ACC112 (cell line): ENCODE results near the gene TOB2.

Experiments
- H2AFZ ChIP-seq: fragments of 200-600 bp; sonication (generic); one replicate; pipeline ENCODE4 v1.6.0; 2017; ENCODE audit warnings: antibody characterized with exemption, low read length; ENCODE audit not compliant: unreplicated experiment
- H3K27ac ChIP-seq: fragments of 200-600 bp; sonication (generic); 2 replicates; pipeline ENCODE4 v1.5.1; 2014; ENCODE audit warnings: low read depth, mild to moderate bottlenecking, antibody characterized with exemption, low read length, moderate library complexity
- H3K27me3 ChIP-seq: fragments of 200-600 bp; sonication (generic); 2 replicates; pipeline ENCODE4 v1.6.1; 2014; ENCODE audit warnings: mild to moderate bottlenecking, antibody characterized with exemption, low read length, moderate library complexity, mixed read lengths; ENCODE audit not compliant: insufficient read depth
- H3K36me3 ChIP-seq: fragments of 200-600 bp; sonication (generic); 2 replicates; pipeline ENCODE4 v1.6.1; 2016; ENCODE audit warnings: mild to moderate bottlenecking, antibody characterized with exemption, low read length, moderate library complexity, mixed read lengths; ENCODE audit not compliant: insufficient read depth
- H3K4me1 ChIP-seq: fragments of 200-600 bp; sonication (generic); one replicate; pipeline ENCODE4 v1.6.1; 2016; ENCODE audit warnings: low read length, mixed read lengths; ENCODE audit not compliant: insufficient read depth, unreplicated experiment, control insufficient read depth
- H3K4me3 ChIP-seq: fragments of 200-600 bp; sonication (generic); 2 replicates; pipeline ENCODE4 v1.5.1; 2014; ENCODE audit warnings: mild to moderate bottlenecking, low read depth, low read length
- H3K79me2 ChIP-seq: fragments of 200-600 bp; sonication (generic); one replicate; pipeline ENCODE4 v1.6.0; 2016; ENCODE audit warnings: low read length; ENCODE audit not compliant: control insufficient read depth, unreplicated experiment, insufficient read depth

Gene TOB2

DNA sequence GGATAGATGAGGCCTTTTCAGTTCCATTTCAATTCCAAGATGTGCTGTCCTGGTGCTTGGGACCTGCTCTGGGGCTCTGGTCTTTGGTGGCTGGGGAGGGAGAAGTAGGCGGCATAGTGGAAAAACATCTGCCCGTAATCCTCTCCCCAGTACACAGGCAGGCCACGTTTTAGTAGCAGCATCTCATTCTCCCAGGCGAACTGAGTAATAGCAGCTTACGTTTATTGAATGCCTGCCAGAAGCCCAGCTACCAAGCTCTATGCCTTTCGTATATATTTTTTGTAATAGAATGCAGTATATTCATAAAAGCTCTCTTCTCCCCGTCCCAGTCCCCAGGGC lies 33.8 kb upstream of the TOB2 start:
- no peaks in the 10 kb centered on the region for H3K27me3 ChIP-seq
- H3K79me2 ChIP-seq, result peaks cover 44% of the 10 kb centered on the region
- H3K36me3 ChIP-seq, result no peaks in the 10 kb centered on the region
- no peak overlapping the region for H3K4me3 ChIP-seq
- peak overlapping the region; percentile 91 for H3K27ac ChIP-seq
- no peak overlapping the region for H2AFZ ChIP-seq
- H3K4me1 ChIP-seq, result peaks cover 43% of the 10 kb centered on the region

DNA sequence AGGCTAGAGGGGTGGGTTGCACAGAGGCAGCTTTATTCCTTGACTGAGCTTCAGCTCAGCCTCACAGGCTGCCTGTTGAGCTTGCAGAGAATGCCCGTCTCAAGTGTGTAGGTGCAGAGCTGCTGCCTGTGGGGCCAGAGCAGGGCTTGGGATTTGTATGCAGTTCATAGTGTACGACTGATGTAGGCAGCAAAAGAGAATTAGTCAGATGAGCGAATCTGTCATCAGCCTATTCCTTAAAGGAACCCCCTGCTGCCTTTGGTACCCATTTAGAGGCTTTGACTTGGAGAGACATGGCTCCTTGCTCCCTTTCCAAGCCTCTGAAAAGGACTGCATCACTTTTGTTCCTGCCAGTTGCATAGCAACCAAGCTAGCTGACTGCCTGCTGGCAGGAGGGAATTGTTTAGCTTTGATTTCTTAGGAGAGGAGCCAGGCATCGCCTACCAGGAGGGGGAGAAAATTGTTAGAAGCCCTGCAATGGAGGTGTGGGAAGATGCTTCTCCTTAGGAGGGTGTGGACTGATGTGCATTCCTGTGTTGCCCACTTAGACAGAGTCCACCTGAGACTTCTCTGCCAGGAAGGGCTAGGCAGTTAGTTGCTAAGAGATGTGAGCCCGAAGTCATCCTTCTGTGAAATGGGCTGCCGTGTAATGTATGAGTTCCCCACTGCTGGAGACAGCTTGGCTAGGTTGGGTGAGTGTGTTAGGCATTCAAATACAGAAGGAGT lies 33.2 kb upstream of the TOB2 start:
- Histone ChIP-seq H3K4me1 (peaks cover 43% of the 10 kb centered on the region), H3K36me3 (no peaks in the 10 kb centered on the region), H3K27me3 (no peaks in the 10 kb centered on the region), H3K79me2 (peaks cover 48% of the 10 kb centered on the region), H3K4me3 (0 out of 2 replicates have a peak overlapping the region, but pooled peaks have one; percentile 5), H3K27ac (peak overlapping the region; percentile 91), H2AFZ (no peak overlapping the region)

DNA sequence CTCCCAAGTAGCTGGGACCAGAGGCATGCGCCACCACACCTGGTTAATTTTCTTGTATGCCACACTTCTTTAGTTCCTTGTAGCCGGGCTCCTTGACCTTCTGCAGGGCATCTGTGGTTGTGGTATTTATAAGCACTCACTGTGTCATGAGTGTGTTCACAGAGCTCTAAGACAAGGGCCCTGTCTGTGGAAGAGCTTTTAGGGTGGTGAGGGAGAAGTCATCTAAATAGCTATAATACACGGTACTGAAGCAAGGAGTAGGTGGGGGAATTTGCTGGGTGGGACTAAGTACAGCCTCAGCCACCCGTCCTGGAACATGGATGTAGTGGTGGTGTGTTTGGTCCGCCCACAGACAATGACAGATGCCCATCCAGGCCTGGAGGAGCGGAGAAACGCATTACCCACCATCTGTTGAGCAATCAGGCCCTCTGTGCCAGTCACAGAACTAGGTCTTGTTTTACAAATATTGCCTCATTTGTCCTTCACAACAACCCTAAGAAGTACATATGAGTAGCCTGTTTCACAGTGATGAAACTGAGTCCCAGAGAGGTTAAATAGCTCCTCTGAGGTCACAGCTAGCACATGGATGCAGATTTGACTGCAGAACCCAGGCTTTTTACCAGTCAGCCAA lies 32.4 kb upstream of the TOB2 start:
- Histone ChIP-seq H2AFZ (no peak overlapping the region), H3K4me1 (peaks cover 43% of the 10 kb centered on the region), H3K27me3 (no peaks in the 10 kb centered on the region), H3K36me3 (no peaks in the 10 kb centered on the region), H3K27ac (peak overlapping the region; percentile 91), H3K4me3 (0 out of 2 replicates have a peak overlapping the region, but pooled peaks have one; percentile 5), H3K79me2 (peaks cover 50% of the 10 kb centered on the region)

- Histone ChIP-seq H3K4me1 (peaks cover 43% of the 10 kb centered on the region), H3K36me3 (no peaks in the 10 kb centered on the region), H3K4me3 (no peak overlapping the region), H2AFZ (no peak overlapping the region), H3K27ac (peak overlapping the region; percentile 91), H3K27me3 (no peaks in the 10 kb centered on the region), H3K79me2 (peaks cover 51% of the 10 kb centered on the region)
Measured at GRCh38 chr22:41478473-41478872, 31.9 kb upstream of the TOB2 start.

GRCh38 chr22:41474872-41475451 lies 28.4 kb upstream of the TOB2 start:
- H3K27ac ChIP-seq, result no peak overlapping the region
- H3K27me3 ChIP-seq, result no peaks in the 10 kb centered on the region
- H2AFZ ChIP-seq, result no peak overlapping the region
- peaks cover 14% of the 10 kb centered on the region for H3K4me1 ChIP-seq
- H3K4me3 ChIP-seq, result no peak overlapping the region
- H3K36me3 ChIP-seq, result no peaks in the 10 kb centered on the region
- peaks cover 56% of the 10 kb centered on the region for H3K79me2 ChIP-seq

GRCh38 chr22:41471568-41471967 lies 25.0 kb upstream of the TOB2 start:
- no peaks in the 10 kb centered on the region for H3K36me3 ChIP-seq
- H2AFZ ChIP-seq, result no peak overlapping the region
- H3K27me3 ChIP-seq, result no peaks in the 10 kb centered on the region
- no peak overlapping the region for H3K4me3 ChIP-seq
- peaks cover 8% of the 10 kb centered on the region for H3K4me1 ChIP-seq
- H3K27ac ChIP-seq, result no peak overlapping the region
- H3K79me2 ChIP-seq, result peaks cover 70% of the 10 kb centered on the region

GRCh38 chr22:41470886-41471285 lies 24.3 kb upstream of the TOB2 start:
- H3K4me1 ChIP-seq, result peaks cover 8% of the 10 kb centered on the region
- no peaks in the 10 kb centered on the region for H3K36me3 ChIP-seq

GRCh38 chr22:41469218-41469851 lies 22.7 kb upstream of the TOB2 start:
- 0 out of 2 replicates have a peak, but pooled peaks cover 3% of the 10 kb centered on the region for H3K36me3 ChIP-seq

More at GRCh38 chr22:41470886-41471285, 24.3 kb upstream of the TOB2 start:
- H3K79me2 ChIP-seq, result peaks cover 75% of the 10 kb centered on the region
- H3K27ac ChIP-seq, result no peak overlapping the region
- H2AFZ ChIP-seq, result no peak overlapping the region
- H3K27me3 ChIP-seq, result no peaks in the 10 kb centered on the region
- H3K4me3 ChIP-seq, result no peak overlapping the region

GRCh38 chr22:41468381-41469217 lies 22.0 kb upstream of the TOB2 start, which contains the start of the genes ACO2 and PHF5A:
TSS of gene ACO2 (plus strand) at chr22:41469117. CDS start at chr22:41469147, 30 bp downstream.
TSS of gene PHF5A (minus strand) at chr22:41468692. CDS start at chr22:41468653, 39 bp downstream.
- peaks cover 8% of the 10 kb centered on the region for H3K4me1 ChIP-seq
- H3K27ac ChIP-seq, result peak within 1 kb of the TSS; percentile 88
- peaks cover 71% of the 10 kb centered on the region for H3K79me2 ChIP-seq
- 0 out of 2 replicates have a peak, but pooled peaks cover 8% of the 10 kb centered on the region for H3K36me3 ChIP-seq
- H3K27me3 ChIP-seq, result no peaks in the 10 kb centered on the region
- peak within 1 kb of the TSS; percentile 97 for H3K4me3 ChIP-seq
- peak within 1 kb of the TSS; percentile 80 for H2AFZ ChIP-seq

More at GRCh38 chr22:41469218-41469851, 22.7 kb upstream of the TOB2 start:
- Histone ChIP-seq H3K79me2 (peaks cover 71% of the 10 kb centered on the region), H3K4me1 (peaks cover 8% of the 10 kb centered on the region), H3K27me3 (no peaks in the 10 kb centered on the region), H3K4me3 (peak overlapping the region; percentile 97), H3K27ac (peak overlapping the region; percentile 88), H2AFZ (no peak overlapping the region)

- Histone ChIP-seq H3K36me3 (0 out of 2 replicates have a peak, but pooled peaks cover 8% of the 10 kb centered on the region), H2AFZ (no peak overlapping the region), H3K79me2 (peaks cover 16% of the 10 kb centered on the region), H3K4me1 (no peaks in the 10 kb centered on the region), H3K27me3 (no peaks in the 10 kb centered on the region), H3K27ac (no peak overlapping the region), H3K4me3 (no peak overlapping the region)
Measured at GRCh38 chr22:41461901-41462300, 15.3 kb upstream of the TOB2 start.
